Neutrophil (primary cell): Measurements from ENCODE around the gene ARHGAP30.
"Not testable (repeated sequence)": the region's sequence is repeated elsewhere in the genome, so short reads cannot be mapped to it uniquely, and the experiment has no call there.

Experiments
- H3K27ac ChIP-seq: fragments of 200-600 bp; sonication (generic); 2 replicates; pipeline ENCODE4 v1.5.1; 2016; ENCODE audit warnings: mild to moderate bottlenecking, moderate library complexity
- H3K27me3 ChIP-seq: fragments of 200-600 bp; sonication (generic); 2 replicates; pipeline ENCODE4 v1.6.0; 2016; ENCODE audit warnings: mild to moderate bottlenecking
- H3K36me3 ChIP-seq: fragments of 200-600 bp; sonication (generic); 2 replicates; pipeline ENCODE4 v1.5.1; 2017
- H3K4me1 ChIP-seq, 2 experiments: fragments of 200-600 bp in 1 of 2; sonication (generic) in 1 of 2; 1 replicate in 1 of 2; 2 replicates in 1 of 2; pipeline versions ENCODE4 v1.5.1 to v1.6.1; 2013 to 2016; ENCODE audit warnings: low read depth in 1 of 2, low read length in 1 of 2, mild to moderate bottlenecking in 1 of 2, moderate library complexity in 1 of 2; ENCODE audit not compliant: control insufficient read depth in 1 of 2, insufficient read depth in 1 of 2
- H3K4me3 ChIP-seq, 2 experiments: fragments of 200-600 bp in 1 of 2; sonication (generic) in 1 of 2; 1 replicate in 1 of 2; 2 replicates in 1 of 2; pipeline ENCODE4 v1.5.1; 2013 to 2016; ENCODE audit warnings: low read depth in 1 of 2, low read length in 1 of 2, mild to moderate bottlenecking in 1 of 2, moderate library complexity in 1 of 2
- H3K9me3 ChIP-seq: fragments of 200-600 bp; sonication (generic); 2 replicates; pipeline ENCODE4 v1.5.1; 2016
- CTCF ChIP-seq: fragments of 200-600 bp; sonication (generic); IDR thresholded peaks from 2 replicates; pipeline ENCODE4 v1.5.1; 2016; ENCODE audit warnings: antibody characterized with exemption

Gene ARHGAP30, protein sequence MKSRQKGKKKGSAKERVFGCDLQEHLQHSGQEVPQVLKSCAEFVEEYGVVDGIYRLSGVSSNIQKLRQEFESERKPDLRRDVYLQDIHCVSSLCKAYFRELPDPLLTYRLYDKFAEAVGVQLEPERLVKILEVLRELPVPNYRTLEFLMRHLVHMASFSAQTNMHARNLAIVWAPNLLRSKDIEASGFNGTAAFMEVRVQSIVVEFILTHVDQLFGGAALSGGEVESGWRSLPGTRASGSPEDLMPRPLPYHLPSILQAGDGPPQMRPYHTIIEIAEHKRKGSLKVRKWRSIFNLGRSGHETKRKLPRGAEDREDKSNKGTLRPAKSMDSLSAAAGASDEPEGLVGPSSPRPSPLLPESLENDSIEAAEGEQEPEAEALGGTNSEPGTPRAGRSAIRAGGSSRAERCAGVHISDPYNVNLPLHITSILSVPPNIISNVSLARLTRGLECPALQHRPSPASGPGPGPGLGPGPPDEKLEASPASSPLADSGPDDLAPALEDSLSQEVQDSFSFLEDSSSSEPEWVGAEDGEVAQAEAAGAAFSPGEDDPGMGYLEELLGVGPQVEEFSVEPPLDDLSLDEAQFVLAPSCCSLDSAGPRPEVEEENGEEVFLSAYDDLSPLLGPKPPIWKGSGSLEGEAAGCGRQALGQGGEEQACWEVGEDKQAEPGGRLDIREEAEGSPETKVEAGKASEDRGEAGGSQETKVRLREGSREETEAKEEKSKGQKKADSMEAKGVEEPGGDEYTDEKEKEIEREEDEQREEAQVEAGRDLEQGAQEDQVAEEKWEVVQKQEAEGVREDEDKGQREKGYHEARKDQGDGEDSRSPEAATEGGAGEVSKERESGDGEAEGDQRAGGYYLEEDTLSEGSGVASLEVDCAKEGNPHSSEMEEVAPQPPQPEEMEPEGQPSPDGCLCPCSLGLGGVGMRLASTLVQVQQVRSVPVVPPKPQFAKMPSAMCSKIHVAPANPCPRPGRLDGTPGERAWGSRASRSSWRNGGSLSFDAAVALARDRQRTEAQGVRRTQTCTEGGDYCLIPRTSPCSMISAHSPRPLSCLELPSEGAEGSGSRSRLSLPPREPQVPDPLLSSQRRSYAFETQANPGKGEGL

GRCh38 chr1:161069731-161070270, at the start of gene ARHGAP30:
TSS of gene ARHGAP30 (minus strand) at chr1:161069891. CDS start at chr1:161069624, 267 bp downstream.
- Histone ChIP-seq H3K4me3 (peak within 1 kb of the TSS; percentile 80 to 100), H3K36me3 (peaks cover 19% of the 10 kb centered on the region), H3K27ac (peak within 1 kb of the TSS; percentile 99), H3K27me3 (no peaks in the 10 kb centered on the region), H3K4me1 (peaks cover 60% of the 10 kb centered on the region in 2 experiments), H3K9me3 (no peaks in the 10 kb centered on the region)
- peak; percentile 53 for TF ChIP-seq CTCF

DNA sequence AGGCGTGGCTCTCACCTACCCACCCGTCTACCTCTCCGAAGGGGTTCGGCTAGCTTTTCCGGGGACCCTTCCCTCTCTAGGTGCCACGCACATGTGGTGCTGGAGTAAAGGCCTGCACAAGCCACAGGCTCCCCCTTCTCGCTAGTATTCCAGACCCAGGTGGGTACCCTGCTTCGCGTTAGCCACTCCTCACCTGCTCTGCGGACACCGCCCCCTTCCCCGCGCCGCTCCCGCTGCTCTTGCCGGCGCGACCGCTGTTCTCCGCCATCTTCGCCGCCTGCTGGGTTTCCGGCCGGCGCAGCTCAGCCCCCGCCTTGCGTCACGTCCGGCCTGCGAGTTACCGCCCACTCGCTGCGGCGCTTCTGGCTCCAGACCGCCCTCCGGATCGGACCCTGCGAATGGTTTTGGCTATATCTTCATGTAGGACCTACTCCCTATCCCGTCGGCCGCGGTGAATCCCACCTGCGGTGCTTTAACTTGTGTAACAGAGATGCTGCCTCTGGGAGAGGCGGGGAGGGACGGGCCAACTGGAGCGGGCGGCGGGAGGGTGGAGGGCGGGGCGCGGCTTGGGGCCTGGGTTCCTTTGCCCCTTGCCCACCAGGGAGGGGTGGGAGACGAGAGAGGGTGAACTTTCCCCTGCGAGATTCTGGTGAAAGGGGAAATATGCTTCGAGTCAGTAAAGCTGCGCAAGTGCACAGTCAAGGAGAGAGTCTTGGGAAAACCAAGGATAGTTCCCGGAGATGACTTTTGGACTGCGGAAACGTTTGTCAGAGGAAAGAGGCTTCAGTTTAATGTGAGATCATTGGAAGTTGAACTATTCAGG, 48.3 kb upstream of the ARHGAP30 start, which contains the start of the genes NIT1 and PFDN2:
TSS of gene NIT1 (plus strand) at position 347 of the 823 bp plus-strand sequence. CDS start at position 419, 72 bp downstream.
TSS of gene PFDN2 (minus strand) at position 279 of the 823 bp plus-strand sequence. CDS start at position 268, 11 bp downstream.
- peaks cover 37% of the 10 kb centered on the region for H3K36me3 ChIP-seq
- H3K27ac ChIP-seq: peak within 1 kb of the TSS; percentile 91
- no peaks in the 10 kb centered on the region for H3K9me3 ChIP-seq
- no peaks in the 10 kb centered on the region for H3K27me3 ChIP-seq
- peaks cover 50 to 54% of the 10 kb centered on the region in 2 experiments for H3K4me1 ChIP-seq
- TF ChIP-seq CTCF: peak; percentile 53
- peak within 1 kb of the TSS; percentile 86 to 95 for H3K4me3 ChIP-seq

DNA sequence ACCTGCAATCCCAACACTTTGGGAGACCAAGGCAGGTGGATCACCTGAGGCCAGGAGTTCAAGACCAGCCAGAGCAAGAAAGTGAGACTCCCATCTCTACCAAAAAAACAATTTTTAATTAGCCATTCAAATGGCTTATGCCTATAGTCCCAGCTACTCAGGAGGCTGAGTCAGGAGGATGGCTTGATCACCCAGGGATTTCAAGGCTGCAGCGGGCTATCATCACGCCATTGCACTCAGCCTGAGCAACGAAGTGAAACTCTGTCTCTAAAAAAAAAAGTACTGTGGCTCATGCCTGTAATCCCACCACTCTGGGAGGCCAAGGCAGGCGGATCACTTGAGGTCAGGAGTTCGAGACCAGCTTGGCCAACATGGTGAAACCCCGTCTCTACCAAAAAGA, 46.3 kb upstream of the ARHGAP30 start:
- not testable (repeated sequence) for H3K4me3 ChIP-seq, H3K27ac ChIP-seq, H3K9me3 ChIP-seq, H3K27me3 ChIP-seq
- H3K4me1 ChIP-seq: peaks cover 43 to 48% of the 10 kb centered on the region in 2 experiments
- peaks cover 20% of the 10 kb centered on the region for H3K36me3 ChIP-seq

DNA sequence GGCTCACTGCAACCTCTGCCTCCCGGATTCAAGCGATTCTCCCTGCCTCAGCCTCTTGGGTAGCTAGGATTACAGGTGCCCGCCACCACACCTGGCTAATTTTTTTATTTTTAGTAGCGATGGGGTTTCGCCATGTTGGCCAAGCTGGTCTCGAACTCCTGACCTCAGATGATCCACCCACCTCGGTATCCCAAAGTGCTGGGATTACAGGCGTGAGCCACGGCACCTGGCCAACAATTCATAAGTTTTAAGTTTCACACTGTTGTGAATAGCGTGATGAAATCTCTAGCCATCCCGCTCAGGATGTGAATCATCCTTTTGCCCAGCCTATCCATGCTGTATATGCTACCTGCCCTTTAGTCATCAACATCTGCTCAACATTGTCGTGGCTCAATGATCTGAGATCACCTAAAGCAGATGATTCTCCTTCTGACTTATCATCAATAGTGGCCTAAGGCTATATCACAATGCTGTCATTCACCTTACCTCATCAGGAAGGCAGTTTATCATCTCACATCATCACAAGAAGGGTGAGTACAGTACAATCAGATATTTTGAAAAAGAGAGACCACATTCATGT, 45.5 kb upstream of the ARHGAP30 start:
- Histone ChIP-seq H3K4me1 (peaks cover 40 to 44% of the 10 kb centered on the region in 2 experiments), H3K27ac (no peak overlapping the region)

More for the DNA sequence above, 45.5 kb upstream of the ARHGAP30 start:
- H3K9me3 ChIP-seq: no peaks in the 10 kb centered on the region
- TF ChIP-seq CTCF: no peak
- H3K27me3 ChIP-seq: no peaks in the 10 kb centered on the region
- peaks cover 13% of the 10 kb centered on the region for H3K36me3 ChIP-seq
- no peak overlapping the region for H3K4me3 ChIP-seq
